WTC11 (cell line): ENCODE results near the gene TTLL13. TPM values are rescaled to one million over a fixed set of nuclear protein-coding genes. Genes with fewer than 3 reads are reported as not detected.

Experiments
- ATAC-seq: fragments of 200-7000 bp; cut with Tn5 transposase; 2 replicates; pipeline ENCODE4 v1.10.0; 2021; ENCODE audit warnings: mild to moderate bottlenecking, moderate library complexity
- CTCF ChIA-PET: fragments of 300-600 bp; sonication (Branson Sonifier 250); formaldehyde crosslinking; loops from one replicate; lab custom pipeline; 2021; ENCODE audit warnings: antibody characterized with exemption; lab: Charles Lee
- POLR2A ChIA-PET: fragments of 350-600 bp; sonication (Branson Sonifier 250); formaldehyde crosslinking; loops from one replicate; lab custom pipeline; 2021; ENCODE audit warnings: antibody characterized with exemption; lab: Charles Lee
- DNase-seq: peaks from one replicate; pipeline ENCODE4 v3.0.0; 2021; ENCODE audit warnings: low spot score
- H3K27ac Mint-ChIP-seq: 2 replicates; pipeline ENCODE4 v1.8.0; 2021; ENCODE audit warnings: mixed read lengths
- H3K27me3 Mint-ChIP-seq: 2 replicates; pipeline ENCODE4 v1.8.0; 2021; ENCODE audit warnings: low read depth, mild to moderate bottlenecking, moderate library complexity, mixed read lengths
- H3K36me3 Mint-ChIP-seq: 2 replicates; pipeline ENCODE4 v1.8.0; 2021; ENCODE audit warnings: mixed read lengths
- H3K4me1 Mint-ChIP-seq: 2 replicates; pipeline ENCODE4 v1.8.0; 2022; ENCODE audit warnings: mixed read lengths
- H3K4me3 Mint-ChIP-seq: 2 replicates; pipeline ENCODE4 v1.8.0; 2021; ENCODE audit warnings: mild to moderate bottlenecking, moderate library complexity, mixed read lengths
- H3K9me3 Mint-ChIP-seq: 2 replicates; pipeline ENCODE4 v1.8.0; 2021; ENCODE audit warnings: mixed read lengths
- ELF4 ChIP-seq: sonication (generic); formaldehyde crosslinking; IDR thresholded peaks from 2 replicates; pipeline ENCODE4 v1.8.1; 2022; ENCODE audit warnings: low read depth, mild to moderate bottlenecking, moderate library complexity, missing genetic modification reagents
- ETV6 ChIP-seq: sonication (generic); formaldehyde crosslinking; IDR thresholded peaks from 2 replicates; pipeline ENCODE4 v1.8.1; 2022; ENCODE audit warnings: mild to moderate bottlenecking, missing genetic modification reagents
- JAZF1 ChIP-seq: fragments of 250-450 bp; sonication (Bioruptor Pico); IDR thresholded peaks from 2 replicates; pipeline ENCODE4 v1.9.0; 2021; ENCODE audit warnings: moderate library complexity, mild to moderate bottlenecking, inconsistent platforms
- NFYB ChIP-seq: sonication (generic); formaldehyde crosslinking; conservative IDR thresholded peaks from 2 replicates; pipeline ENCODE4 v1.8.0; 2022; ENCODE audit warnings: low read depth, missing genetic modification reagents
- NR2C2 ChIP-seq: sonication (generic); formaldehyde crosslinking; IDR thresholded peaks from 2 replicates; pipeline ENCODE4 v1.8.0; 2022; ENCODE audit warnings: mild to moderate bottlenecking, missing genetic modification reagents
- SMAD4 ChIP-seq: sonication (generic); formaldehyde crosslinking; IDR thresholded peaks from 2 replicates; pipeline ENCODE4 v1.8.0; 2022; ENCODE audit warnings: mild to moderate bottlenecking, missing genetic modification reagents
- ZNF263 ChIP-seq: sonication (generic); formaldehyde crosslinking; IDR thresholded peaks from 2 replicates; pipeline ENCODE4 v1.8.1; 2022; ENCODE audit warnings: low read depth, mild to moderate bottlenecking, moderate library complexity, missing genetic modification reagents
- ZNF396 ChIP-seq: fragments of 250-450 bp; sonication (Bioruptor Pico); IDR thresholded peaks from 2 replicates; pipeline ENCODE4 v1.8.0; 2021; ENCODE audit warnings: mild to moderate bottlenecking, moderate library complexity, borderline replicate concordance
- ZNF416 ChIP-seq: fragments of 250-450 bp; sonication (Bioruptor Pico); IDR thresholded peaks from 2 replicates; pipeline ENCODE4 v1.9.0; 2021; ENCODE audit warnings: mild to moderate bottlenecking, inconsistent platforms
- total RNA-seq: library from RNA; stranded (reverse); gene quantifications from 3 replicates; pipeline ENCODE4 v1.2.3, GENCODE V29; 2021
- TF ChIP-seq, protein P1 (sequence below): sonication (generic); formaldehyde crosslinking; IDR thresholded peaks from 2 replicates; pipeline ENCODE4 v1.8.0; 2023; ENCODE audit warnings: missing genetic modification reagents, mild to moderate bottlenecking, borderline replicate concordance
- TF ChIP-seq, protein P2 (sequence below): fragments of 250-450 bp; sonication (Bioruptor Pico); IDR thresholded peaks from 2 replicates; pipeline ENCODE4 v1.8.0; 2021; ENCODE audit warnings: mild to moderate bottlenecking
- TF ChIP-seq, protein P3 (sequence below): sonication (generic); formaldehyde crosslinking; IDR thresholded peaks from 2 replicates; pipeline ENCODE4 v1.8.1; 2022; ENCODE audit warnings: mild to moderate bottlenecking, missing genetic modification reagents, moderate library complexity, borderline replicate concordance
- TF ChIP-seq, protein P4 (sequence below): sonication (generic); formaldehyde crosslinking; IDR thresholded peaks from 2 replicates; pipeline ENCODE4 v1.8.1; 2023; ENCODE audit warnings: mild to moderate bottlenecking, missing genetic modification reagents, borderline replicate concordance
- TF ChIP-seq, protein P5 (sequence below): fragments of 250-450 bp; sonication (Bioruptor Pico); IDR thresholded peaks from 2 replicates; pipeline ENCODE4 v2.1.2; 2022; ENCODE audit warnings: mild to moderate bottlenecking, moderate library complexity
- TF ChIP-seq, protein P6 (sequence below): sonication (generic); formaldehyde crosslinking; IDR thresholded peaks from 2 replicates; pipeline ENCODE4 v1.8.1; 2023; ENCODE audit warnings: mild to moderate bottlenecking, missing genetic modification reagents, moderate library complexity
- TF ChIP-seq, protein P7 (sequence below): fragments of 250-450 bp; sonication (Bioruptor Pico); conservative IDR thresholded peaks from 2 replicates; pipeline ENCODE4 v1.9.0; 2021; ENCODE audit warnings: mild to moderate bottlenecking

TTLL13 gene
- total RNA-seq, 1 experiment from 2014 or later = 0.48 TPM

DNA sequence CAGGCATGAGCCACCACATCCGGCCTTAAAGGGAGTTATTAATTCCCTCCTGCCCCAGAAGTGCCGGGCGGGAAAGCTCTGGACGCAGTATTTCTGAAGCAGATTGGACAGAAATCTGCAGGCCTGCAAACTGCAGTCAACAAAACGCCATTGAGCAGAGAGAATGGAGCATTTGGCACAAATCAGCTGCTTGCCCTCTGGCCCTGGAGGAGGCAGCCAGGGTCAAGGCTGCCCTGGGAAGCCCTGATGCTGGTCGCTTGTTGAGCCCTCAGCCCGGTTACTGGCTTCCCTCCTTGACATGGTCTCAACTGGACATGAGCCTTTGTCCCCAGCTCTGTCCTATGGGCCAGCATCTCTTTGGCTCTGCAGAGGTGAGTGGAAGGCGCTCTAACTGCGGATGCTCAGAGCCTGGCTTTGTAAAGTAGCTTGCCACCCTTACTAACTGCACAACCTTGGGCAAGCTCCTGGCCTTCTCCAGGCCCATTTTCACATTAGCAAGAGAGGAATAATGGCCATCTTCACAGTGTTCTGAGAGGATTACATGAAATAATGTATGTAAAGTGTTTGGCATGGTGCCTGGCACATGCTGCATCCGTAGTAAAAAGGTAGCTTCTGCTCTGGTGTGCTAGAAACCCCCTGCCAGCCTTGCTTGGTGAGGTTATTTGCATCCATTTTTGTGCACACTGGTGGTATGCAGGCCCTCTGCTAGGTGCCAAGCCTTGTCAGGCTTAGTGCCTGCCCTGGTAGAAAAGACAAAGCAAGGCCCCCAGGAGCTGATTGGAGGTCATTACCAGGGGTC, 44.1 kb upstream of the TTLL13 start:
- peaks cover 12% of the 10 kb centered on the region; the same call in 1 of the 2 replicates for H3K36me3 Mint-ChIP-seq
- H3K27me3 Mint-ChIP-seq = no peaks in the 10 kb centered on the region
- peaks cover 15% of the 10 kb centered on the region for H3K4me1 Mint-ChIP-seq
- DNase-seq (no peak), ATAC-seq (no peak)
- peak overlapping the region; percentile 72; the same call in 1 of the 2 replicates for H3K27ac Mint-ChIP-seq
- TF ChIP-seq, protein P1, sequence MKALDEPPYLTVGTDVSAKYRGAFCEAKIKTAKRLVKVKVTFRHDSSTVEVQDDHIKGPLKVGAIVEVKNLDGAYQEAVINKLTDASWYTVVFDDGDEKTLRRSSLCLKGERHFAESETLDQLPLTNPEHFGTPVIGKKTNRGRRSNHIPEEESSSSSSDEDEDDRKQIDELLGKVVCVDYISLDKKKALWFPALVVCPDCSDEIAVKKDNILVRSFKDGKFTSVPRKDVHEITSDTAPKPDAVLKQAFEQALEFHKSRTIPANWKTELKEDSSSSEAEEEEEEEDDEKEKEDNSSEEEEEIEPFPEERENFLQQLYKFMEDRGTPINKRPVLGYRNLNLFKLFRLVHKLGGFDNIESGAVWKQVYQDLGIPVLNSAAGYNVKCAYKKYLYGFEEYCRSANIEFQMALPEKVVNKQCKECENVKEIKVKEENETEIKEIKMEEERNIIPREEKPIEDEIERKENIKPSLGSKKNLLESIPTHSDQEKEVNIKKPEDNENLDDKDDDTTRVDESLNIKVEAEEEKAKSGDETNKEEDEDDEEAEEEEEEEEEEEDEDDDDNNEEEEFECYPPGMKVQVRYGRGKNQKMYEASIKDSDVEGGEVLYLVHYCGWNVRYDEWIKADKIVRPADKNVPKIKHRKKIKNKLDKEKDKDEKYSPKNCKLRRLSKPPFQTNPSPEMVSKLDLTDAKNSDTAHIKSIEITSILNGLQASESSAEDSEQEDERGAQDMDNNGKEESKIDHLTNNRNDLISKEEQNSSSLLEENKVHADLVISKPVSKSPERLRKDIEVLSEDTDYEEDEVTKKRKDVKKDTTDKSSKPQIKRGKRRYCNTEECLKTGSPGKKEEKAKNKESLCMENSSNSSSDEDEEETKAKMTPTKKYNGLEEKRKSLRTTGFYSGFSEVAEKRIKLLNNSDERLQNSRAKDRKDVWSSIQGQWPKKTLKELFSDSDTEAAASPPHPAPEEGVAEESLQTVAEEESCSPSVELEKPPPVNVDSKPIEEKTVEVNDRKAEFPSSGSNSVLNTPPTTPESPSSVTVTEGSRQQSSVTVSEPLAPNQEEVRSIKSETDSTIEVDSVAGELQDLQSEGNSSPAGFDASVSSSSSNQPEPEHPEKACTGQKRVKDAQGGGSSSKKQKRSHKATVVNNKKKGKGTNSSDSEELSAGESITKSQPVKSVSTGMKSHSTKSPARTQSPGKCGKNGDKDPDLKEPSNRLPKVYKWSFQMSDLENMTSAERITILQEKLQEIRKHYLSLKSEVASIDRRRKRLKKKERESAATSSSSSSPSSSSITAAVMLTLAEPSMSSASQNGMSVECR (CRISPR knock-in tag) = no peak
- TF ChIP-seq ZNF396 = no peak
- no peak for TF ChIP-seq ETV6 (CRISPR knock-in tag)
- TF ChIP-seq NR2C2 (CRISPR knock-in tag) = no peak
- TF ChIP-seq, protein P2, sequence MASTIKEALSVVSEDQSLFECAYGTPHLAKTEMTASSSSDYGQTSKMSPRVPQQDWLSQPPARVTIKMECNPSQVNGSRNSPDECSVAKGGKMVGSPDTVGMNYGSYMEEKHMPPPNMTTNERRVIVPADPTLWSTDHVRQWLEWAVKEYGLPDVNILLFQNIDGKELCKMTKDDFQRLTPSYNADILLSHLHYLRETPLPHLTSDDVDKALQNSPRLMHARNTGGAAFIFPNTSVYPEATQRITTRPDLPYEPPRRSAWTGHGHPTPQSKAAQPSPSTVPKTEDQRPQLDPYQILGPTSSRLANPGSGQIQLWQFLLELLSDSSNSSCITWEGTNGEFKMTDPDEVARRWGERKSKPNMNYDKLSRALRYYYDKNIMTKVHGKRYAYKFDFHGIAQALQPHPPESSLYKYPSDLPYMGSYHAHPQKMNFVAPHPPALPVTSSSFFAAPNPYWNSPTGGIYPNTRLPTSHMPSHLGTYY (CRISPR knock-in tag) = no peak
- TF ChIP-seq ZNF263 (CRISPR knock-in tag) = no peak
- no peak for TF ChIP-seq JAZF1 (CRISPR knock-in tag)
- TF ChIP-seq, protein P3, sequence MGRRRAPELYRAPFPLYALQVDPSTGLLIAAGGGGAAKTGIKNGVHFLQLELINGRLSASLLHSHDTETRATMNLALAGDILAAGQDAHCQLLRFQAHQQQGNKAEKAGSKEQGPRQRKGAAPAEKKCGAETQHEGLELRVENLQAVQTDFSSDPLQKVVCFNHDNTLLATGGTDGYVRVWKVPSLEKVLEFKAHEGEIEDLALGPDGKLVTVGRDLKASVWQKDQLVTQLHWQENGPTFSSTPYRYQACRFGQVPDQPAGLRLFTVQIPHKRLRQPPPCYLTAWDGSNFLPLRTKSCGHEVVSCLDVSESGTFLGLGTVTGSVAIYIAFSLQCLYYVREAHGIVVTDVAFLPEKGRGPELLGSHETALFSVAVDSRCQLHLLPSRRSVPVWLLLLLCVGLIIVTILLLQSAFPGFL (CRISPR knock-in tag) = no peak
- no peak for TF ChIP-seq ELF4 (CRISPR knock-in tag)
- TF ChIP-seq NFYB (CRISPR knock-in tag) = no peak
- TF ChIP-seq, protein P4, sequence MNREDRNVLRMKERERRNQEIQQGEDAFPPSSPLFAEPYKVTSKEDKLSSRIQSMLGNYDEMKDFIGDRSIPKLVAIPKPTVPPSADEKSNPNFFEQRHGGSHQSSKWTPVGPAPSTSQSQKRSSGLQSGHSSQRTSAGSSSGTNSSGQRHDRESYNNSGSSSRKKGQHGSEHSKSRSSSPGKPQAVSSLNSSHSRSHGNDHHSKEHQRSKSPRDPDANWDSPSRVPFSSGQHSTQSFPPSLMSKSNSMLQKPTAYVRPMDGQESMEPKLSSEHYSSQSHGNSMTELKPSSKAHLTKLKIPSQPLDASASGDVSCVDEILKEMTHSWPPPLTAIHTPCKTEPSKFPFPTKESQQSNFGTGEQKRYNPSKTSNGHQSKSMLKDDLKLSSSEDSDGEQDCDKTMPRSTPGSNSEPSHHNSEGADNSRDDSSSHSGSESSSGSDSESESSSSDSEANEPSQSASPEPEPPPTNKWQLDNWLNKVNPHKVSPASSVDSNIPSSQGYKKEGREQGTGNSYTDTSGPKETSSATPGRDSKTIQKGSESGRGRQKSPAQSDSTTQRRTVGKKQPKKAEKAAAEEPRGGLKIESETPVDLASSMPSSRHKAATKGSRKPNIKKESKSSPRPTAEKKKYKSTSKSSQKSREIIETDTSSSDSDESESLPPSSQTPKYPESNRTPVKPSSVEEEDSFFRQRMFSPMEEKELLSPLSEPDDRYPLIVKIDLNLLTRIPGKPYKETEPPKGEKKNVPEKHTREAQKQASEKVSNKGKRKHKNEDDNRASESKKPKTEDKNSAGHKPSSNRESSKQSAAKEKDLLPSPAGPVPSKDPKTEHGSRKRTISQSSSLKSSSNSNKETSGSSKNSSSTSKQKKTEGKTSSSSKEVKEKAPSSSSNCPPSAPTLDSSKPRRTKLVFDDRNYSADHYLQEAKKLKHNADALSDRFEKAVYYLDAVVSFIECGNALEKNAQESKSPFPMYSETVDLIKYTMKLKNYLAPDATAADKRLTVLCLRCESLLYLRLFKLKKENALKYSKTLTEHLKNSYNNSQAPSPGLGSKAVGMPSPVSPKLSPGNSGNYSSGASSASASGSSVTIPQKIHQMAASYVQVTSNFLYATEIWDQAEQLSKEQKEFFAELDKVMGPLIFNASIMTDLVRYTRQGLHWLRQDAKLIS = no peak
- CTCF ChIA-PET = interaction anchor here (0.9 to 1.6 kb wide), 6 partner anchors 9 to 103 kb away, joined by 3 to 10 read pairs (median 3); partner anchors contain the start of gene IDH2
- H3K4me3 Mint-ChIP-seq = no peak overlapping the region
- POLR2A ChIA-PET = interaction anchor here (0.6 kb wide), 1 partner anchor 9 kb away, joined by 4 read pairs; no protein-coding TSS in a partner anchor
- no peaks in the 10 kb centered on the region for H3K9me3 Mint-ChIP-seq

DNA sequence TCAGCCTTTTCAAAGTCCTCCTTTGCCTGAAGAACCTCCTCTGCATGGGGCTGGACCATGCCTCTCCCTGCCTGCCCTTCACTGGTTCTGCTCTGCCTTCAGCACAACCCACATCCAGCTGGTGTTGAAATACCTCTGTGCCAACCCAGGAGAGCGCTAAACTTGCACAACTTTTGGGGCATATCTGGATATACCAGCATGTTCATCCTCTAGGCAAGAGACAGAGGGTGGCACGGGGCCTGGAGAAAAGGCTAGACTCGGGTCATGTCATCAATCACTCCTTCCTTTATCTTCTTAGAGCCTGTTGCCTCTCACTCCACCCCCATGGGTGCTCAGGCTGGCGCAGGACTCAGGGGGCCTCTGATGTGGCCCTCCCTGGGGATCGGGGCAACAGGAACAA, 43.5 kb upstream of the TTLL13 start:
- Mint-ChIP-seq H3K4me1 (peaks cover 10% of the 10 kb centered on the region), H3K9me3 (no peaks in the 10 kb centered on the region), H3K36me3 (peaks cover 12% of the 10 kb centered on the region; the same call in 1 of the 2 replicates), H3K4me3 (no peak overlapping the region), H3K27ac (no peak overlapping the region), H3K27me3 (no peaks in the 10 kb centered on the region)
- CTCF ChIA-PET = interaction anchor here (0.9 to 1.6 kb wide), 4 partner anchors 9 to 104 kb away, joined by 3 to 10 read pairs (median 3); partner anchors contain the start of gene IDH2
- ATAC-seq (no peak), DNase-seq (no peak)
- POLR2A ChIA-PET = interaction anchor here (0.6 kb wide), 1 partner anchor 9 kb away, joined by 4 read pairs; no protein-coding TSS in a partner anchor
- TF ChIP-seq, protein P5, sequence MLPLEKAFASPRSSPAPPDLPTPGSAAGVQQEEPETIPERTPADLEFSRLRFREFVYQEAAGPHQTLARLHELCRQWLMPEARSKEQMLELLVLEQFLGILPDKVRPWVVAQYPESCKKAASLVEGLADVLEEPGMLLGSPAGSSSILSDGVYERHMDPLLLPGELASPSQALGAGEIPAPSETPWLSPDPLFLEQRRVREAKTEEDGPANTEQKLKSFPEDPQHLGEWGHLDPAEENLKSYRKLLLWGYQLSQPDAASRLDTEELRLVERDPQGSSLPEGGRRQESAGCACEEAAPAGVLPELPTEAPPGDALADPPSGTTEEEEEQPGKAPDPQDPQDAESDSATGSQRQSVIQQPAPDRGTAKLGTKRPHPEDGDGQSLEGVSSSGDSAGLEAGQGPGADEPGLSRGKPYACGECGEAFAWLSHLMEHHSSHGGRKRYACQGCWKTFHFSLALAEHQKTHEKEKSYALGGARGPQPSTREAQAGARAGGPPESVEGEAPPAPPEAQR (CRISPR knock-in tag) = no peak
- TF ChIP-seq, protein P6, sequence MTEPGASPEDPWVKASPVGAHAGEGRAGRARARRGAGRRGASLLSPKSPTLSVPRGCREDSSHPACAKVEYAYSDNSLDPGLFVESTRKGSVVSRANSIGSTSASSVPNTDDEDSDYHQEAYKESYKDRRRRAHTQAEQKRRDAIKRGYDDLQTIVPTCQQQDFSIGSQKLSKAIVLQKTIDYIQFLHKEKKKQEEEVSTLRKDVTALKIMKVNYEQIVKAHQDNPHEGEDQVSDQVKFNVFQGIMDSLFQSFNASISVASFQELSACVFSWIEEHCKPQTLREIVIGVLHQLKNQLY (CRISPR knock-in tag) = no peak
- TF ChIP-seq SMAD4 = no peak
- TF ChIP-seq ZNF416 (CRISPR knock-in tag) = no peak
- TF ChIP-seq, protein P7, sequence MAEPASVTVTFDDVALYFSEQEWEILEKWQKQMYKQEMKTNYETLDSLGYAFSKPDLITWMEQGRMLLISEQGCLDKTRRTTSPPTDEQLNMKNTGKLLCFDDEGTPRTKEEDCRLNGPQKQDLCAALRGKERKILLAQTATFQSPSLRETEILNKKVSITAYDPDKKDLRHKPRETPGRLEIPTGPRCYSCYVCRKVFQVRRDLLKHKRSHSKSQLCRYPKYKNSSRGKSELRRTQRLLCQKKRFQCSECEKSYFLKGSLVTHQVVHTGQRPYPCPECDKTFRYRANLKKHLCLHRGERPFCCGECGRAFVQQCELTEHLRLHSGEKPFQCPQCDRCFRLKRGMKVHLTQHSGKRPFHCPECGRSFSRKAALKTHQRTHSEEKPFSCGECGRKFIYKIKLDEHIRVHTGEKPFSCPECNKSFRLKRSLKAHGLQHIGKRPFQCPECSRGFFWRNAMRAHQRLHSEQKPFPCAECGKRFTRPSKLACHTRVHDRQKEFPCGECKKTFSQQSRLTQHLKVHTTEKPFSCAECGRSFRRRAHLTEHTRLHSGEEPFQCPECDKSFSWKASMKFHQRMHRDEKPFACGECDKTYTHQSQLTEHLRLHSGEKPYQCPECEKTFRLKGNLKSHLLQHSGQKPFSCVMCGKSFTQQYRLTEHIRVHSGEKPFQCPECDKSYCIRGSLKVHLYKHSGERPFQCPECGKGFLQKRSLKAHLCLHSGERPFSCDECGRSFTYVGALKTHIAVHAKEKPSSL (CRISPR knock-in tag) = no peak
- no peak for TF ChIP-seq NR2C2 (CRISPR knock-in tag)
